Stimulated activated CD4-positive, alpha-beta T cell treated with anti-CD3 and anti-CD28 coated beads, Interleukin-4, amount 100 ng/mL, for 1 hour (primary cell): ENCODE measurements around the gene MKNK1.

Source experiments
- DNase-seq: peaks from one replicate; pipeline ENCODE4 v3.0.0-alpha.2; 2020

Gene MKNK1

DNA sequence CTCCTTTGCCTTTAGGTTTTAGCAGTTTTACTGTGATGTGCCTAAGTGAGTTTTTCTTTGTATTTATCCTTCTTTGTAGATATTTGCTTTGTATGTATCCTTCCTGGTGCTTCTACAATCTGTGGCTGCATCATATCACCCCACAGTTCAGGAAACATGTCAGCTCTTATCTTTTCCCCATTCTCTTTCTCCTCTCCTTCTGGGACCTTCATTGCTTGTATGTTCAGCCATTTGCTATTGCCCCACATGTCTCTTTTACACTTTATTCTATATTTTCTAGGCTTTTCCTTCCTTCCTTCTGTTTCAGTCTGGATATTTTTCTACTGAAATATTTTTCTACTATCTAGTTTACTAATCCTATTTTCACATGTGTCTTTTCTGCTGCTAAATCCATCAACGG is 67.5 kb downstream of the MKNK1 start:
- no peak for DNase-seq

DNA sequence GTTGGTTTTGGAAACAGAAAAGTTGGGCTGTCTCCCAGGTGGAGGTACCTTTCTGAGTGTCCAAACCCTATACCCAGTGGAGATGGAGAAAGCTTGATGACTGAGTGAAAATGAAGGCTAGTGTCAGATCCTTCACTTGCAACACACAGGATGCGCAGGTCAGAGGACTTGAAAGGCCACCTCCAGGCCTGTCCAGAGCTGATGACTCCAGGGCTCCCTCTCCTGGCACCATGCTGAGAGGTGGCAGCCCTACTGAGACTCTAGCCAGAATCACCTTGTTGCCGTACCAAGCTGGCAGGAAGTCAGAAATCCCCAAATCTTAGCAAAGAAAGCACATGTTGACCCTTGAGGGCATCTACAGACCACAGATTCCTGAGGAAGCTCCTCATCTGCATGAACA is 69.0 kb downstream of the MKNK1 start:
- no peak for DNase-seq

DNA sequence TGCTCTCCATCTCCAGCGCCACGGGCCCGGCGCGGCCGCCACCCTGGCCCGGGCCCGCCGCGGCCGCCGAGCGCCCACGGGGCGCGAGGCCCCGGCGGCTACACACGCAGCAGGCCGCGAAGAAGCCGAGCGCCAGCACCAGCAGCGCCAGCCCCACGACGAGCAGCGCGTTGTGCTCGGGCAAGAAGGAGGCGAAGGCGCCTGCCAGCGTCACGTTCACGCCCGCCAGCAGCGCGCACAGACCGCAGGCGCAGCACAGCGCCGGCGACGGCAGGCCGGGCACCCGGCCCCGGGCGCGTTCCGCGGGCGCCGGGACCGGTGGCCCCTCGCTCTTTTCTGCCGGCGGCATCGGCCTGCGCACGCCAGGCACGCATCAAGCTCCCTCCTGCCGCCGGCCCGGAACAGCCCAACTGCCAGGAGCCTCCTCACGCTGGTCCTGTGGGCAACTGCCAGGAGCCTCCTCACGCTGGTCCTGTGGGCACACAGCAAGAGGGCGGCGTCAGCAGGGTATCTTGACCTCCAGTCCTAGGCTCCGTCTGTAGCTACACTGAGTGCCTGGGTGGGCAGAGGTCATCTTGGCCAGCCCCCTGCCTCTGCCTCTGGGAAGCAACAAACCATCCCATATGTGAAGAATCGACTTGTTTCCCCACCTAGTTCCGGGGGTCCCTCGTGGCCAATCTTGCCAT is 70.7 kb downstream of the MKNK1 start:
- peak; percentile 54 for DNase-seq

DNA sequence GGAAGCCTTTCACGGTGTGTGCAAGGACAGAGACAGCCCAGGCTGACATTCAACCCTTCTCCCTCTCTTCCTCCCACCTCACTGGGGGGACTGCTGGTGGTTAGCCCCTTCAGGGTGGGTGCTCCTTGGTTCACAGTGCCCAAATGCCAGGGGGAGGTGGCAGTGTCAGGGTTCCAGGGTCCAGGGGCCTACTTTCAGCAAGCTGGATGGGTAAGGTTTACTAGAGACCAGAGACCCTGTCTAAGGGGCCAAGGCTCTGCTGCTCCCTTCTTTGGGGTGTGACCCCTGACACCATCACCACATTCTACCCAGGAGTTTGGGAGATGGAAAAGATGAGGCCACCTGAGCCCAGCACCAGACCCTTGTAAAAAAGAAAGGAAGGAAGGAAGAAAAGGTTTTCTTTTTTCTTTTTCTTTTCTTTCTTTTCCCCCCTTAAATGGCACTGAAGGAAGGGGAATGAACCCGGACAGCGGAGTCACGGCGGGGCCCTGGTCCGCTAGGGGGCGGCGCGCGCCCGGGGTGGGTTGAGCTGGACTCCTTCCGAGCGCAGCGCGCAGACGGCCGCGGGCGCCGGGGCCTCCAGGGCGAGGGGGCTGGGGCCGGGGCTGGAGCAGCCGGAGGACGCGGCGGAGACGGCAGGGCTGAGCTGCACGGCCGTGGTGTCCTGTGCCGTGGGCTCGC is 71.4 kb downstream of the MKNK1 start:
- peak; percentile 77 for DNase-seq

DNA sequence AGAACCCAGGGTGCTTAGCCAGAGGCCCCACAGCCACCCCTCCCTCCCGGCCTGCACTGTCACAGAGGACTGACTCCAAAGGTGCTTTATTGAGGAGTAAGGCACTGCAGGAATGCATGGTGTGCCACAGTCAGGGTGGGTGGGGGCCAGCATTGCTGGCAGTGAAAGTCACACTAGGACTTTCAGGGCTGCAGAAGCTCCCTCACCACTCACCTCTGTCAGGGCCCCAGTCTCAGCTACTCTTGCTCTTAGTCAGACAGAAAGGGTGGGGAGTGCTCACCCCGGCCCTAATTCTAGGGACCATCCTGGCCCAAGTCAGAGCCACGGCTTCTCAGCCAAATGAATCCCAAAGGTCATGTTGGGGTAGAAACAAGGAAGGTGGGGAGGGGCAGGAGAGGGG is 72.0 kb downstream of the MKNK1 start:
- no peak for DNase-seq

DNA sequence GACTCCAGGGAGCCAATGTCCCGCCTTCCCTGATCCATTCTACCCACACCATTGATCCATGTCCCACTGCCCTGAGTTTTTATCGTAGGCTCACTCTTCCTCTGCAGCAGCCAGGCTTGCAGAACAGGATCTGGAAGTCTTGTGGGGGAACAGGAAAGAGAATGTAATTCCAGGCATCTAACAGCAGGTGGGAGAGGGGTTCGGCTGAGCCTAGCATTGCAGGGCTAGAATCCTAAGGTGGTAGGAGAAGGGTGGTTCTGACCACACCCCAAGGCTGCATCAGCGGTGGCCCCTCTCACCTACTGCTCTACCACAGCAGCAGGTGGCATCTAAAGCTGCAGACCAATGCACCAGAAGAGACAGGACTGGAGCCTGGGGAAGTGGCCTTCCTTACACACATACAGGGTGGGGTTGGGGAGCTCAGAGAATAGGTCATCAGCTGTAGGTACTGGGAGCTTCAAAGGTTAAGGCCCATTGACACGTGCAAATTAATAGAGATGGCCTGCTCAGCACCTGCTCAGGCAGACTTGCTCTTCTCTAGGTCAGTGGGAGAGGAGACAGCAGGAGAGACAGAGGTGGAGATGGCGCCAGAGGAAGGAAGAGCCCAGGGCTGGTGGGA is 73.2 kb downstream of the MKNK1 start:
- no peak for DNase-seq

DNA sequence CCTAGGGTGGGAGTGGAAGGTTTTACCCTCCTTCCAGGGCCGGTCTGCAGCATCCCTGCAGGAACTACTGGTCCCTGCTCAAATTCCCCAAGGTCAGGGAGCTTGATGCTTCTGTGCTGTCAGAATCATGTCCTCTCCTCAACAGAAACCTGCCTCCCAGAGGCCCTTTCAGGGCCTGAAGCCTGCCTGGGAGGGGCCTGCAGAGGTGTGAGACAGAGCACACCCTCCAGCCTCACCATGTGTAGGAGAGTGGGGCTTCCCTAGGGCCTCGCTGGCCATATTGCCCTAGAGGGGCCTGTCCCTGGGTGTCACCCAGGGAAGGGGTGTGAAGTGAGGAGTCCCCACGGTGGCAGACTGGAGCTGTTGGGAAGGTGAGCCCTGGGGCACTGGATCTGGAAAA is 73.8 kb downstream of the MKNK1 start:
- no peak for DNase-seq

DNA sequence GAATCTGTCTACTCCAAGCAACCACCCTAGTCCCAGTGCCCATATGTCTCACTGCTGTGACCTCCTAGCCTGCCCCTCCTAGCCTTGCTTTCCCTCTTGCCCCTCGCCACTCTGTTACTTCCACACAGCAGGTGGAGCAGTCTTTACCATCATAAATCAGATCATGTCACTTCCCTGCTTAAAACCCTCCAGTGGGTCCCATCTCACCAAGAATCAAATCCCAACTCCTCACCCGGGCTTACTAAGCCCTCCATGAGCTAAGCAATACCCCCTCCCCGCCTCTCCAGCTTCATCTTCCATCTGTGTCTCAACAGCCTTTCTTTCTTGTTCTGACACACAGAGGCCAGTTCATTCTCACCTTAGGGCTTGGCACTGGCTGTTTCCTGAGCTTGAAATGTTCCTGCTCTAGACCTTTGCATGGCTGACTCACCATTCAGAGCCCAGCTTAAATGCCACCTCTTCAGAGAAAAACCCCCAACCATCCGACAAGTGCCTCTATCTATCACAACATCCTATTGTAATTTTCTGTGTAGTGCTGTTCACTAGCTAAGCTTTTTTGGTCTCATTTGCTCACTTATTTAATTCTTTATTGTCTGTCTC is 74.9 kb downstream of the MKNK1 start:
- DNase-seq = no peak

DNA sequence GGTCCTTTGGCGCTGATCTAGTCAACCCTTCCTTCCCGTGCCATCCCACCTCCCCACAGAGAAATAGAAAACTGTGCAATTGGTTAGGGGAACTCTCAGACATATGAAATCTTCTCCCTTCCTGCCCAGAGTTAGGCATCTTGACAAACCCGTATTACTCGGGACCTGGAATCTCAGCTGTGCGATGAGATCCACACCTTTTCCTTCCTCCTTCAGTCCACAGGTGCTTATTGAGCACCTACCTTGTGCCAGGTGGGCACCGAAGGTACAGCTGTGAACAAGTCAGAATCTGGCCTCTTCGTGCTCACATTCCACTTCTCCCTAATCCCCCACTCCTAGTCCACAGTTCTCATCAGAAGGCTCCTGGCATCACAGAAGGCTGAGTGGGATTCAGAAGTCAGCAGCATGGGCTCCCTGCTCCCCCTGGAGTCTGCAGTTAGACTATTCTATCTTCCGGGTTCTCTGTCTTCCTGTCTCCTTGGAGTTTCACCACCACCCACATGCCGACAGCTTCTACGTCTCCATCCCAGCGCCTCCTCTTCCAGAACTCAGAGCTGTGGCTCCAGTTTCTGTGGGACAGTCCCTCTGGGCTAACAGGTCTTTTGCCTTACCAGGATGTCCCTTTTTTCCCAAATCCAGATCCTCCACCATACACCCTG is 75.6 kb downstream of the MKNK1 start:
- no peak for DNase-seq

DNA sequence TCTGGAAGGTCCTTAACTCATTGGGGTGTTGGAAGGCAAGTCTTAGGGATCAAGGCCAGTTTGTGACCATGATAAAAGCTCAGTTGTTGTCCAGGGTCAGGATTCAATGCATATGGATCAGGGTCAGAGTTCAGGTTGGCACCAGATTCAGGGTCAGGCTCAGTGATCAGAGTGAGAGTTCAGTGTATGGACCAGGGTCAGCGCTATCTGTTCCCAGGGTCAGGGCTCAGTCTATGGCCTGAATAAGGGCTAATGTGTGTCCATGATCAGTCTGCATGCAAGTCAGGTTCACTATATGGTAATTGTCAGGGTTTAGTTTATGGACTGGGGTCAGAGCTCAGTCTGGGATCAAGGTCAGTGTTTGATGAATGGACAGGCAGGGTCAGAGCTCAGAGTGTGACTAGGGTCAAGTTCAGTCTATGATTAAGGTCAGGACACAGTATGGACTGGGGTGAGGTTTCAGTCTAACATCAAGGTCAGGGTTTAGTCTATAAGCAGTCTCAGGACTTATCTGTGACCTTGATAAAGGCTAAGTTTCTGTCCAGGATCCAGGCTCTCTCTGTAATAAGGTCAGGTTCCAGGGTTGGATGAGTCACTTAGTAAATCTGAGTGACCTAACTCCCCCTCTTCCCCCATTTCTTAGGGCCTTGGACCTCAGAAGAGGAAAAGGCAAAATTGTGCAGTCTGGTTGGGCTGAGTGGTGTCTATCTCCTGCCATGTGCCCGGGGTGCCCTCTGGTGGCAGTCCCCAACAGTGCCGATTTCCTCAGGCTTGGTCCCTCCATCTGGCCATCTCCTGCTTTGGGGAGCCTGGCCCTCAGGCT is 76.4 kb downstream of the MKNK1 start:
- peak; percentile 75 for DNase-seq

DNA sequence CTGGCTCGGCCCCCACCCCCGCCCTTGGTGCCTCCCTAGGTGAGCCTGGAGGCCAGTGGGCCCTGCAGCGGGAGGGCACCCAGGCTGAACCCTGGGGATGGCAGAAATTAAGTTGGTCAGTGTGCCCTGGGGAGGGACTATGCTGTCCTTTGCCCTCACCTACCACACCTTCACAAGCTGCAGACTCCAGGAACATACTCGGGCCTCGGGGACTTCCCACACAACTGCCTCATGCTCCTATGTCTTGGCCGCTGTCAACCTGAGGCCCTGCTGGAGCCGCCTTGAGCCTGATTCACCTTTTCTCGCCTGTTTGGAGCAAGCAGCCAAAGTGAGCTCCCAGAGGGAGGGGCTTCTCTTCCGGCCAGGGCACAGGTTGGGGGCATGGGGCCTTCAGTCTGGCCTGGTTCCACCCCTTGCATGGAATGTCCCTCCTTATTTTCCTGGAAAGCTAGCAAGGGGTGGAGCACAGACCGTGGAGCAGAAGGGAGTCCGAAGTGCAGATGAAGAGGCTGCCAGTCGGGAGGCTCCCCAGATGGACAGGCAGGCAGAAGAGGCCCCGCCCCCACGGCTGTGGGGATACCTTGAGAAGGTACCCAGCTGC is 77.3 kb downstream of the MKNK1 start:
- no peak for DNase-seq

DNA sequence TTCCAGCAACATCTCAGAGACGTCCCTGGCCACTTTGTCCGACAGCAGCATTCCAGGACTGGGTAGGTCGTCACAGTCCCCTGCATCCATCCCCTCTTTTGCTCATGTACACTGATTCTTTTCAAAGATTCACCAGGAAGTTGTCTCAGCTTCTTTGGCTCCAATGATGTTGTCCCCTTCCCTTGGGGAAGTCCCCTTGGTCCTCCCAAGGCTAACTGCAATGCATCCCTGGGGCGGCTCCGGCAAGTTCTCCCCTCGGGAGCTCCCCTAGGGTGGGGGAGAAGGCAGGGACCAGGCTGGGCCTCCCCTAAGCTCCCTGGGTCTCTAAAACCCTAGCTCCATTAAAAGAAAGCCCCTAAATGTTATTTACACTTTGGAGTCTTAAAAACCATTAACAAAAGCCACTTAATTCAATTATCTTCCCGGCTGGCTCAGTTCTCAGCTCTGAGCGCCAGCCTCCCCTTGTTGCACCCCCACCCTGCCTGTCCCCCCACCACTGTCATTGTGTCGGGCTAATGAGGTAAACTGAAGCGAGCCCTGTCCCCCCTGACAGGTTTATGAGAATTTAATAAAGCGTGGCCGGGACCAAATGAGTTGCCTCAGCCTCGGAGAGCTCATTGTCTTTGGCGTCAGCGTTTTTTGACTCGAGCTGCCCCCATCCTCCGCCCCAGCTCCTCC is 77.9 kb downstream of the MKNK1 start:
- no peak for DNase-seq

DNA sequence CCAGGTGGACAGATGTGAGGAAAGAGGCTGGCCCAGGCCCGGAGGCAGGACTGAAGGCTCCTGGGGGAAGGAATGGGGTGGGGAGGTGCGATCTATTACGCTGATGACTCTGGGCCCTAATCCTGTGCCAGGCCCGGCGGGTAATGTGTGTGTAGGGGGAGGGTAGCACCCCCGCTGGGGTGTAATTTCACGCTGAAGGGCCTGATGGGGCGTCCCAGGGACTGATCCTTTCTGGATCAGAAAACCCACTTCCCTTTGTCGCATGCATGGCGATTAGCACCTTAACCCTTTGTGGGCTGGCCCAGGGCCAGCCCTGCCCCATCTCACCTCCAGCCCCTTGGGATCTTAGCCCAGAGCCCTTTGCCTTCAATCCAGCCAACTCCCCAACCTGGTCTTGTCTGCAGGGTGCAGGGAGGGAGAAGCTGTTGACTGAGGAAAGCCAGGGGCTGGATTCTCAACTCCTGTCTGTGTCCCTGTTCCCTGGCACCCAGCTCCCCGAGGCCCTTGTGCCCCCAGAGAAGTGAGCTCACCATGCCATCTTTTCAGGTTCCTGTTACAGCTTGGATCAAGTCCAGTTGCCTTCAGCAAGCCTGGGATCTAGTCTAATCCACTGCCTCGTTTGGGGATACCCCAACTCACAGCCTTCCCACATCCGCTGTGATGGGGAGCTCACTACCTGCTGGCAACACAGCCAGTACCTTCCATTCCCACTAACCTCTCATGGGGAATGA is 78.7 kb downstream of the MKNK1 start:
- no peak for DNase-seq

DNA sequence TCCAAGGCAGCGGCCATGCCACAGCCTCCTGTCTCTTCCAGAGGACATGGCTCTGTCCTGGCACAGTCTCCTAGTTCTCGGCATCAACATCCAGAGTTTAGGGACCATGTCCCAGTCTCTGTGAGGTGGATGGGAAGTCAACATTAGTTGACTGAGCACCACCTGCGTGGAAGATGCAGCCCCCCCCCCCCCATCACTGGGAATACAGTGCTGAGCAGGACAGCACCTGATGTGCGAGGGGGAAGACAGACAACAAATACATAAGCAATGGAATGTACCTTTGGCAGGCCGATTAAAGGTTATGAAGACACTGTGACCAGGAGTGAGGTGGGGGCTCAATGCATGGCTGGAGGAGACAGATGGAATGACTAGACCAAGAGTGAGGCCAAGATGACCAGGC is 79.2 kb downstream of the MKNK1 start:
- no peak for DNase-seq

DNA sequence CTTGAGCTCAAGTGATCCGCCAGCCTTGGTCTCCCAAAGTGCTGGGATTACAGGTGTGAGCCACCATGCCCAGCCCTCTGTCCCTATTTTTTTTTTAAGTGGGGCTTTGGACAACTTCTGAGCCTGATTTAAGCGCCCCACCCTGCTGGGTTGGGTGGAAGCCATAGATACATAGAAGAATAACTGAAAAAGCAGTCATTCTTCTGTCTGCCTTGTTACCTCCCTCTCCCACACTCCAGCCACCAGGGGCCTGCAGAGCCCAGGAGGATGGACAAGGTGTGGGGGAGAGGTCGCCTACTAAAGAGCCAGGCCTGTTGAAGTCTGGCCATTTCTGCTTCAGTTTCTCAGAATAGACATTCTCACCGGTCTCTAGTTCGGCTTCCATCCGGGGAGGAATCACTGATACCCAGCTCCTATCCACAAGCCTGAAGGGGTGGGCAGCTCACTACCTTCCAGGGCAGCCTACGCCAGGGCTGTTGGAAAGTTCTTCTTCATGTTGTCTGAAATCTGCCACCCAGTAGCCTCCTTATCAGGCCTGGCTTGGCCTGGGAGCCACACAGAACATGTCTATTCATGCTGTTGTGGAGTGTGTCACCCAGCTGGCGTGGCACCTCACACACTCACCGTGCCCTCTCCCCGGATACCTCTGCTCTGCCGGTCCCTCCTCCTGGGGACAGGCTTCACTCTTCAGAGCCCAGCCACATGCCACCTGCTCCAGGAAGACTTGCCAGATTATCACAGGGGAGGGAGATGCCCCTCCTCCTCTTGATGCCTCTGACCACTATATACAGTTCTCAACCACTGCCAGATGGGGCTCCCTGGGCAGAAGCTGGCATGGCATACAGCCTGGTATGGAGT is 80.3 kb downstream of the MKNK1 start:
- DNase-seq = no peak

DNA sequence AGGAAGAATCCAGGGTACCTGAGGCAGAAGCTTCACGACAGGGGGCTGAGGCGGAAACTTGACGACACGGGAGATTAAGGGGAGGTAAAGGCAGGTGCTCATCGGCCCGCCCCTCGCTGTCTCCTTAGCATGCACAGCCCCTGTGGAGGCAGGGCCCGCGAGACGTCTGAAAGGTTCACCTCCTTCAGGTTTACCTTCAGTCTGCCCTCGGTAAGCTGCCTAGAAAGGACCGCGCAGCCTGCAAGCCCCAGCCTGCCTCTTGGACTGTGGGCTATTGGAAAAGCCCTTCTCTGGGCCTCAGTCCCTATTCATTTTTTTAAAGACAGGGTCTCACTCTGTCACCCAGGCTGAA is 81.1 kb downstream of the MKNK1 start:
- no peak for DNase-seq

DNA sequence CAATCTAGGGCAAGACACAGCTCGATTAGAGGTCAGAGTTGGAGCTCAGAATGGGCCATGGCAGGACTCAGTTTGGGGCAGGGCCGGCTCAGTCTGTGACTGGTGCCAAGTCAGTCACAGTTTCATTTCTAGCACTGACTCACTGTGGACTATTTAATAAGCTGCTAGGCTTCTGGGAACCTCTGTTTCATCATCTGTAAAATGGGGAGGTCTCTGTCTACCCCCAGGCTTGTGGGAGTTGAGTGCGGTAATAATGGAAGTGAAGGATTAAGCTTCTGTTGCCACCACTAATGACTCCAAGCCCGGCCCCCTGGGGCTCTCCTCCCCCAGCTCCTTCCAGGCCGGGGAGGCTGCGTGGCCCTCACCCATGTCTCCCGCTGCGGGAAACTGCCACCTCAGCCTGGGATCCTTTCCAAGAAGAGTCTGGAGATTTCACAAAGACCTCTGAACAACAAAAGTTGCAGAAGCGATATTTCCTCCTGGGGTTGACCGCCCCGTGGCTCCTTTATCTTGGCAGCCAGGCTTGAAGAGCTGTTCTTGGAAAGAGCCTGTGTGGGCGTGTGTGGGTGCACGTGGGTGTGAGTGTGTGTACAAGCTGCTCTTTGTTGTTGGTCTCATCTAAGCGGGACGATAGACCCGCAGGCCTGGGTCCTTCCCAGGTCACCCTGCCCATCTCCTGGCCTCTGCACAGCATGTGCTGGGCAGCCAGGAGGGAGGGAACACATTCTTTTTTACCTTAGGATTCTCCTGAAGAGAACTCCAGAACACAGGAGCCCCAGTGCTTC is 81.7 kb downstream of the MKNK1 start:
- no peak for DNase-seq

DNA sequence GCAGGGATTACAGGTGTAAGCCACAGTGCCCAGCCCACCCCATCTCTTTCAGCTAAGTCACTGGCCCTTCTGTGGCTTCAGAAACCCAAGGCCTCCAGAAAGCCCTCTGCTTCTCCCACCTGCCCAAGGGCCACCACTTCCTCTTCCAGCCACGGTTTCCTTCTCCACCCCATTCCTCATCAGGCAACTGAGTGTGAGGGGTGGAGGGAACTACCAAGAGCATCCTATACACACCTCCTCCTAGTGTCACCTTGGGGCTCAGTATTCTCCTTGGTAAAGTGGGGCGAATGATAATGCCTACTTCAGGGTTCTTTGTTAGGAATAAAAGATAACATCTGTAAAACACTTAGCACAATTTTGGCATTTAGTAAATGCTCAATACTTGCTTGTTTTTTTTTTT is 82.7 kb downstream of the MKNK1 start:
- no peak for DNase-seq
